Activated T-cell treated with anti-CD3 and anti-CD28 coated beads, Interleukin-2, amount 50 U/mL, for 48 hours (primary cell): ENCODE data around the gene HIF3A.

Source experiments
- DNase-seq, 2 experiments: peaks; one replicate each; pipeline ENCODE4 v3.0.0-alpha.2; 2020

HIF3A gene

GRCh38 chr19:46337487-46337886 lies 40.6 kb downstream of the HIF3A start:
- no peak for DNase-seq

GRCh38 chr19:46339446-46339845 lies 42.6 kb downstream of the HIF3A start:
- no peak for DNase-seq

GRCh38 chr19:46340051-46340659 lies 43.3 kb downstream of the HIF3A start:
- no peak for DNase-seq

GRCh38 chr19:46341937-46342336 lies 45.1 kb downstream of the HIF3A start:
- no peak for DNase-seq

- DNase-seq: no peak
Observed at GRCh38 chr19:46344363-46344762, 47.5 kb downstream of the HIF3A start.

DNA sequence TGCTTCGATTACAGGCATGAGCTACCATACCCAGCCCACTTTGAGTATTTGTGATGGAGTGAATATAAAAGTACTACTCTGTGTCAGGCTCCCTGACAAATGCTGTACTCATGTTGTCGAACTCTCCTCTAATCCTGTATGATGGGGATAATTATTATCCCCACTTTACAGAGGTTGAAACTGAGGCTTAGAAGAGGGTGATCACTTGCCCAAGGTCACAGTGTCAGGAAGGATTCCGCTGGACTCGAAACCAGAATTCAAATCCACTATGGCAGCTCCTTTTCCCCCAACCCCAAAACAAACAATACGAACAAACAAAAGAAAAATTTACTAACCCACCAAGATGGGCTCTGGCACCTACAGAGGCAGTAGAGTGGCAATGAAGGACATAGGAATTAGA lies 48.3 kb downstream of the HIF3A start:
- DNase-seq: no peak

- DNase-seq: peak; percentile 91 to 94
Observed at GRCh38 chr19:46346821-46347571, 50.2 kb downstream of the HIF3A start, which contains the start of gene PPP5C. TSS of gene PPP5C (plus strand) at chr19:46347087. CDS start at chr19:46347097, 10 bp downstream.

DNA sequence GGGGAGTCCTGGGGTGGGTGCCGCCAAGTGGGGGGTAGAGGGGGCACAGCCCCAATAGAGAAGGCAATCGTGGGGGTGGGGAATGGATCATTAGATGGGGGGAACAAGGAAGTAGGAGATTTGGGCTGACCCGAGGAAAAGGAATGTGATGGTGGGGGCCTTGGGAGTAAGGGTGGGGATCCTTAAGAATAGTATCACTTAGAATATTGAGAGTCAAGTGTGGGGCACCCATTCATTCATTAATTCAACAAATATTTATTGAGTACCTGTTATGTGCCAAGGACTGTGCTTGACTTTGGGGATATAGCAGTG lies 50.7 kb downstream of the HIF3A start:
- no peak for DNase-seq

GRCh38 chr19:46347985-46348384 lies 51.1 kb downstream of the HIF3A start:
- DNase-seq: no peak

DNA sequence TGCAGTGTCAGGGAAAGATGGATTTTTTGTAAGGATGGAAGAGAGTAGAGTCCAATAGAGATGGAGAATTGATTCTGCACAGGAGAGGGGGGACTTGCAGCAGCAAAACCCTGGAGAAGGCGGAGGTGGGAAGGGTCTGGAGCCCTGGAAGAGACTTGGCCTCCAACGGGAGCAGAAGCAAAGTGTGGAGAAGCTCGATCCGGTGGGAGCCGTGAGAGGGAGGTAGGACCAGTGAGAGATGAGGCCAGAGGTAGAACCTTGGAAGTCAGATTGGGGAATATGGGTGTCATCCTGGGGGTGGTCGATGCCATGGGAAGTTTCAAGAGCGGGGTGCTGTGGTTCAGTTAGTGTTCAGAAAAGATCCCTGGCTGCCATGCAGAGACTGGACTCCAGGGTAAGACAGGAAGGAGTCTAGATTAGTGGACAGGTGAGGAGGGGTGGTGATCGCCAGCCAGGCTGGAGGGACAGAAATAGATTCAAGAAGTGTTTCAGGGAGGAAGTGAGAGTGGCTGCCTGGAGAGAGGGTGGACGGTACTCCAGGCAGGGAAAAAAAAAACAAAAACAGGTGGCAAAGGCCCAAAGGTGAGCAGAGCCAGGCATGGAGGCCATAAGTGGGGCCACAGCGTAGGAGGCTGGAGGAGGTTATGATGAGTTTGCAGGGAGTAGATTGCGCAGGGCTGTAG lies 52.6 kb downstream of the HIF3A start:
- no peak for DNase-seq

- DNase-seq: peak; percentile 39 to 49
Observed at GRCh38 chr19:46350029-46350757, 53.4 kb downstream of the HIF3A start.

DNA sequence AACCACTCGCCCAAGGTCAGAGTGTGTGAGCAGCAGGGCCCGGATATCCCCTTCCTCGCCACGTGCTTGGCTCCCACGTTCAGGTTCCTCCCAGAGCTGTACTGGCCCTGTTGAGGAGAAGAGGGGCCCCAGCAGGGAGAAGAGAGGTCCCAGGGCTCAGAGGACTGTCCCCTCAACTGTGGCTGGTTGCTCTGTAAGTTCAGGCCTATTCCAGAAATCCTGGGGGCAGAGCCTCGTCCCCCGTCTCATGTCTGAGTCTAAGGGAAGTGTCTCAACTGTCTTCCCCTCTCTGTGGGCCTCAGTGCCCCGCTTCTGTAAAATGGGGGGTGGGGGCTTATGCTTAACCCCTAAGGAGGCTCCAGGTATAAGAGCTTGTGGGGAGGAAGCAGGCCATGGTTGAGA lies 53.9 kb downstream of the HIF3A start:
- peak; percentile 52 to 54 for DNase-seq

GRCh38 chr19:46351241-46352041 lies 54.6 kb downstream of the HIF3A start:
- peak; percentile 32 to 50 for DNase-seq

- DNase-seq: no peak
Observed at GRCh38 chr19:46353730-46354528, 57.1 kb downstream of the HIF3A start.

GRCh38 chr19:46355234-46356148 lies 58.6 kb downstream of the HIF3A start:
- peak; percentile 37 to 52 for DNase-seq

GRCh38 chr19:46356149-46357055 lies 59.6 kb downstream of the HIF3A start:
- no peak for DNase-seq

DNA sequence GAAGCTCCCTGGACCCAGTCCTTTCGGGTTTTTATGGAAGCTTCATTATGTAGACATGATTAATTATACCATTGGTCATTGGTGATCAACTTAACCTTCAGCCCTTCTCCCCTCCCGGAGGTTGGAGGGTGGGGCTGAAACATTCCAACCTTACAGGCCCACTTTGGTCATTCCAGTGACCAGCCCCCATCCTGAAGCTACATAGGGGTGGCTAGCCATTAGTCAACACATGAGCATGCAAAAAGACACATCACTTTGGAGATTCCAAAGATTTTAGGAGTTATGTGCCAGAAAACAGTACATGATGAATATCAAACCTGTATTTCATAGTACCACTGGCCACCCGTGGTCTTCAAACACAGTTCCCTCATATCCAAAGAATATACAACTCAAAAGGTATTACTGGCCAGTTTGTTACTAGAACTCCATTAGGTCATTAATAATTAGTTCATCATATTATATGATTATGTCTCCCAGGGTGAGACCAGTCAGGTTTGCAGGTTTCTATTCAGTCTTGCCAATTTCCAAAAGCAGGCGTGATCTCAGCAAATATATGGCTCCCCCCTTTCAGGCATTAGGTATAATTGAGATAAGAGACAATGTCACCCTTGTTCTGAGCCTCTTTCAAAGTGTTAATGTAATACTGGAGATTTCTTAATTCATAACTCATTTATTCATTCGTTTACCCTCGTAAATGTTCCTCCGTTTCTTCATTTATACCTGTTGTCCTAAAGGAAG lies 61.2 kb downstream of the HIF3A start:
- no peak for DNase-seq

- DNase-seq: no peak
Observed at GRCh38 chr19:46361915-46362314, 65.1 kb downstream of the HIF3A start.

- no peak for DNase-seq
Observed at GRCh38 chr19:46364359-46364758, 67.5 kb downstream of the HIF3A start.
